OCI-M2 (cell line): Measurements from ENCODE around the gene CD63.

ENCODE experiments used
- DNase-seq: peaks from one replicate; lab custom pipeline; 2025; ENCODE audit not compliant: unreplicated experiment; lab: John Stamatoyannopoulos, UW

Gene CD63

GRCh38 chr12:55723516-55724225, 5.1 kb downstream of the CD63 start:
- no peak for DNase-seq

- DNase-seq, result no peak
These were observed 5.9 kb downstream of the CD63 start for GRCh38 chr12:55722948-55723347.

GRCh38 chr12:55721601-55722213, 7.1 kb downstream of the CD63 start:
- DNase-seq, result no peak

GRCh38 chr12:55720894-55721444, 7.8 kb downstream of the CD63 start:
- DNase-seq, result no peak

GRCh38 chr12:55720071-55720564, 8.7 kb downstream of the CD63 start, which contains the start of gene RDH5:
TSS of gene RDH5 (plus strand) at chr12:55720393. CDS start at chr12:55721185, 792 bp downstream.
- no peak for DNase-seq

GRCh38 chr12:55719371-55719770, 9.4 kb downstream of the CD63 start:
- no peak for DNase-seq

GRCh38 chr12:55718624-55719275, 10.1 kb downstream of the CD63 start:
- DNase-seq, result no peak

- DNase-seq, result no peak
These were observed 10.8 kb downstream of the CD63 start for GRCh38 chr12:55718015-55718414.

- no peak for DNase-seq
These were observed 11.5 kb downstream of the CD63 start for GRCh38 chr12:55717011-55718007.

GRCh38 chr12:55716582-55716957, 12.2 kb downstream of the CD63 start:
- DNase-seq, result no peak

GRCh38 chr12:55715833-55716581, 12.8 kb downstream of the CD63 start, which contains the start of gene BLOC1S1:
TSS of gene BLOC1S1 (plus strand) at chr12:55716046. CDS start at chr12:55716052, 6 bp downstream.
- peak; percentile 25 for DNase-seq

- no peak for DNase-seq
These were observed 13.5 kb downstream of the CD63 start for GRCh38 chr12:55715169-55715764.

GRCh38 chr12:55713721-55714120, 15.1 kb downstream of the CD63 start:
- DNase-seq, result no peak

GRCh38 chr12:55712700-55713415, 16.0 kb downstream of the CD63 start:
- DNase-seq, result no peak

- DNase-seq, result no peak
These were observed 16.8 kb downstream of the CD63 start for GRCh38 chr12:55711786-55712553.

GRCh38 chr12:55708695-55709233, 20.0 kb downstream of the CD63 start:
- DNase-seq, result no peak

GRCh38 chr12:55707841-55708694, 20.7 kb downstream of the CD63 start, which contains the start of gene ITGA7:
TSS of gene ITGA7 (minus strand) at chr12:55707904. CDS start at chr12:55707682, 222 bp downstream.
- no peak for DNase-seq
